A204.1 (cell line): ENCODE measurements around the gene CYBA.

Source experiments
- FAIRE-seq: peaks from 2 replicates; lab custom pipeline; 2012; peaks lifted over from hg19 to GRCh38; lab: Jason Lieb, UNC

CYBA gene

GRCh38 chr16:88628512-88628974 is 22.3 kb downstream of the CYBA start:
- no peak for FAIRE-seq

GRCh38 chr16:88627531-88628411 is 23.1 kb downstream of the CYBA start:
- FAIRE-seq, result no peak

GRCh38 chr16:88626646-88627045 is 24.2 kb downstream of the CYBA start:
- FAIRE-seq, result no peak

GRCh38 chr16:88624977-88625576 is 25.8 kb downstream of the CYBA start:
- FAIRE-seq, result no peak

- FAIRE-seq, result no peak
These were observed 26.4 kb downstream of the CYBA start for GRCh38 chr16:88624481-88624880.

- no peak for FAIRE-seq
These were observed 27.0 kb downstream of the CYBA start for GRCh38 chr16:88623858-88624257.

- FAIRE-seq, result no peak
These were observed 28.0 kb downstream of the CYBA start for GRCh38 chr16:88622866-88623265.

- no peak for FAIRE-seq
These were observed 28.7 kb downstream of the CYBA start for GRCh38 chr16:88622125-88622524.

- no peak for FAIRE-seq
These were observed 30.7 kb downstream of the CYBA start for GRCh38 chr16:88619859-88620815.

GRCh38 chr16:88618956-88619667 is 31.7 kb downstream of the CYBA start:
- no peak for FAIRE-seq

- FAIRE-seq, result no peak
These were observed 32.5 kb downstream of the CYBA start for GRCh38 chr16:88618182-88618955.

GRCh38 chr16:88617268-88618031 is 33.4 kb downstream of the CYBA start:
- FAIRE-seq, result no peak

GRCh38 chr16:88616736-88617135 is 34.1 kb downstream of the CYBA start:
- FAIRE-seq, result no peak

- FAIRE-seq, result no peak
These were observed 34.5 kb downstream of the CYBA start for GRCh38 chr16:88616320-88616719.

- no peak for FAIRE-seq
These were observed 35.9 kb downstream of the CYBA start for GRCh38 chr16:88614818-88615580.

GRCh38 chr16:88613911-88614817 is 36.7 kb downstream of the CYBA start:
- no peak for FAIRE-seq

GRCh38 chr16:88613293-88613692 is 37.6 kb downstream of the CYBA start:
- FAIRE-seq, result no peak
